HG03025 (cell line): ENCODE data around the gene ACAP3.
A peak's percentile ranks its signal among the peaks of the same experiment; 100 is the strongest.
"Not testable (repeated sequence)": the region's sequence is repeated elsewhere in the genome, so short reads cannot be mapped to it uniquely, and the experiment has no call there.

Source experiments
- ATAC-seq: cut with Tn5 transposase; IDR thresholded peaks from one replicate; pipeline ENCODE4 v1.9.1; 2021; ENCODE audit warnings: mild to moderate bottlenecking, moderate library complexity; ENCODE audit not compliant: unreplicated experiment, low FRiP score

ACAP3 gene

DNA sequence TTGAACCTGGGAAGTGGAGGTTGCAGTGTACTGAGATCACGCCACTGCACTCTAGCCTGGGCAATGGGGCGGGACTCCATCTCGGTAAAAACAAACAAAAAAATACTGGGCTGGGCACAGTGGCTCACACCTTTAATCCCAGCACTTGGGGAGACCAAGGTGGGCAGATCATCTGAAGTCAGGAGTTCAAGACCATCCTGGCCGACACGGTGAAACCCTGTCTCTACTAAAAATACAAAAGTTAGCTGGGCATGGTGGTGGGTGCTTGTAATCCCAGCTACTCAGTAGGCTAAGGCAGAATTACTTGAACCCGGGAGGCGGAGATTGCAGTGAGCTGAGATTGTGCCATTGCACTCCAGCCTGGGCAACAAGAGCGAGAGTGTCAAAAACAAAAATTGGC lies 8.5 kb upstream of the ACAP3 start:
- ATAC-seq: not testable (repeated sequence)

DNA sequence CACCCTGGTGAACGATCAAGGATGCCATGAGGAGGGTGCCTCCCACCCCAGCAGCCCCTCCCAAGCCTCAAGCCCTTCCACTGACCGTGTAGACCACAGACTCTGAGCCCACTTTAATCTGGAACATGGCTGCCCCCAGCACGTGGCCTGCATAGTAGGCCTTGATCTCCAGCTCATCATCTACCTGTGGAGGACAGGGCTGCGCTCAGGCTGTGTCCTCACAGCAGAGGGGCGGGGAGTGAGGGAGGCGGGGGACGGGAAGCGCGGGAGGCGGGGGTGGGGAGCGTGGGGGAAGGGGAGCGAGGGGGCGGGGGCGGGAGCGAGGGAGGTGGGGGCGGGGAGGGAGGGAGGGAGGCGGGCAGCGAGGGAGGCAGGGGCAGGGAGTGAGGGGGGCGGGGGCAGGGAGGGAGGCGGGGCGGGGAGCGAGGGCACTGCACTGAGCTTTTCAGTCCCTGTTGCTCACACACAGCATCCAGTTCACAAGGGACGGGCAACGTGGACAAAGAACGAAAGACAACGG lies 7.8 kb upstream of the ACAP3 start:
- no peak for ATAC-seq

DNA sequence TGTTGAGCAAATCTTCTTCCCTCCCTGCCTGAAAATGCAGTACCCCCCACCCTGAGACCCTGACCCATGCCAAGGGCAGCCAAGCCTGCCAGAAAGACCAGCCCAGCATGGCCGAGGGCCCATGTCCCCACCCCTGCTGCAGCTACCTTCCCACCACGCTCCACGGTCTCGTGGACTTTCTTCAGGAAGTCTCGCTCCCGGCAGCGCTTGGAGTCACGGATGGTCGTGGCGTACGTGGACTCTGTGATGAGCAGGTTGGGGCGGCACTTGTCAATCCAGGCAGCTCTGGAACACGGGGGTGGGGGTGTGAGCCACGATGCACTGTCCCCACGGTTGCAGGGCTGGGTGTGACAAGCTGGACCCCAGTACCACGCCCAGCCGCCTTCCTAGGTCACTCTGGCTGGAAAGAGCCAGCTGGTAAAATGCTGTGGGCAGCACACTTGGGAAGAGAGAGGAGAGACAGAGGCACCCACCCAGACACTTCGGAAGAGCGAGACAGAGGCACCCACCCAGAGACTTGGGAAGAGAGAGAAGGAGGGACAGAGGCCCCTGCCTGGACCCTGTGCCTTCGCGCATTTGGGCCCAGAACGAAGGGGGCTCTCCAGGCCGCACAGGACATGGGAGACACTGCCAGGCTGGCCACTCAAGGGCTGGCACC lies 7.1 kb upstream of the ACAP3 start:
- no peak for ATAC-seq

DNA sequence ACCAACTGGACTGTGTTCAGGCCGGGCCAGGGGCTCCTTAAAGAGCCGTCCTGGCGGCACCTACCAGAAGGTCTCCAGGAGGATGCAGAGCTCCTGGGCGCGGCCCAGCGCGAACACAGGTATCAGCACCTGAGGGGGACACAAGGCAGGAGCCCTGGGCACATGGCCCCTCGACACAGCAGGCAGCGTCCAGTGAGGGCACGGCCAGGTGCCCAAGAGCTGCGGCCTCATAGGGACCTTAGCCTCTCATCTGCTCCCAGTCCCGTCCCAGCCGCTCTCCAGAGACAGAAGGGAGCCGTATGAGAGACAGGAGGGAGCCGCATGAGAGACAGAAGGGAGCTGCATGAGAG lies 6.5 kb upstream of the ACAP3 start:
- no peak for ATAC-seq

DNA sequence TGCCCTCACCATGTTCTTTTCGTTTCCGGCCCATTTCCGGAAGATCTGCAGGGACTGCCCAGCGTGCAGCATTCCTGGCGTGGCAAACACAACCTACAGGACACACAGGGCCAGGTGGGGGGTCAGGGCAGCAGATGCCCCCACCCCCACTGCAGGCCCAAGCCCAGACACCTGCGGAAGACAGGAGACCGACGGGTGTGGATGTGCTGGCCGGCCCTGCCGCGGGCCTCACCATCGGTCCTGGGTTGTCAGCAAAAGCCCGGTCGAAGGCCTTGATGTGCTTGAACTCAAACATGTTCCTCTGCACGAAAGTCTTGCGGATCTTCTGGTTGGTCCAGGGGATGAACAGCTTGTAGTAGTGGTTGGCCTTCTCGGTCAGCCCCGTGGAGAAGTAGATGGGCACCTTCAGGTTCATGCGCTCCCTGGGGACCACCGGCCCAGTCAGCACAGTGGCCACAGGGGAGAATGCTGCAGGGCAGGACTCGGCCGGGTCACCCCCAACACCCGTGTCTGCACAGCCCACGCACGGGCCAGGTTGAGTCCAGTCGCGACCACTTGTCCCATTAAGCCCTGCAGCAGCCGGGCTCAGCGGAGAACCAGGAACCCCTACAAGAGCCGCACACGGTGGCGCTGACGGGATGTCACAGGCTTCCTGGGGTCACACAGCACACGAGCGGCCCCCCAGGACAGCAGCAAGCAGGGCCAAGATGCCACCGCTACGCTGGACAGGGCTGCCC lies 5.9 kb upstream of the ACAP3 start:
- no peak for ATAC-seq

DNA sequence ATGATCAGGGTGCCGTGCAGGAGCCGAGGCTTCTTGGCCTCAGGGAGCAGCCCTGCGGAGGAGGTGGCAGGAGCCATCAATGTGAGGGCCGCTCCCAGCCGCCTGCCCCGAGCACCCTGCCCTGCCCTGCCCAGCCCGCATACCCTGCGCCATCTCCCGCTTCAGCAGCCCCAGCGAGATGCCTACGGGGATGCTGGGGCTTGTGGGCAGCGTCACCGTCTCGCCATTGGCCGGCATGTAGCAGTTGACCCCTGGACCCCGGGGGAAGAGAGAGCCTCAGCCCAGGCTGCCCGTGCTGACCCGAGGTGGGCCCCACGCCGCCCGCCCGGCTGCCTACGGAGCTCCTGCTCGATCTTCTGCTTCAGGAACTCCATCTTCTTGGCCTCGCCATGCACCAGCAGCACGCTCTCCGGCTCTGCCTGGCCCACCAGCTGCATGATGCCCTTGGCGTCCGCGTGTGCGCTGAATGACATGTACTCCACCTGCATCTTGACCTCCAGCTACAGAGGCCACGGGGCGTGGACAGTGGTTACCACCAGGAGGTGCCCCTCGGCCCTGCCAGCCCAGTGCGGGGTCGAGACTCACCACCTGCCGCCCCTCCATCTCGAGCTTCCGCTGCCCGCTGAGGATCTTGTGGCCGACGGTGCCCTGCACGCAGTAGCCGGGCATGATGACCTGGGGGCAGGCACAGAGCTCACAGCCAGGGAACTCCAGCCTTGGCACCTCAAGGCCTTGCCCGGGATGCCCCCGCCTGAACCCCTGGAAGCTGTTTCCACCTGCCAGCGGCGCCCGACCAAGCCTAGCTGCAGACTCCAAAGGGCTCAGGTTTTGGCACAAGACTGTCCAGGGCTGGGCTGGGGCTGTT lies 5.0 kb upstream of the ACAP3 start:
- ATAC-seq: no peak

DNA sequence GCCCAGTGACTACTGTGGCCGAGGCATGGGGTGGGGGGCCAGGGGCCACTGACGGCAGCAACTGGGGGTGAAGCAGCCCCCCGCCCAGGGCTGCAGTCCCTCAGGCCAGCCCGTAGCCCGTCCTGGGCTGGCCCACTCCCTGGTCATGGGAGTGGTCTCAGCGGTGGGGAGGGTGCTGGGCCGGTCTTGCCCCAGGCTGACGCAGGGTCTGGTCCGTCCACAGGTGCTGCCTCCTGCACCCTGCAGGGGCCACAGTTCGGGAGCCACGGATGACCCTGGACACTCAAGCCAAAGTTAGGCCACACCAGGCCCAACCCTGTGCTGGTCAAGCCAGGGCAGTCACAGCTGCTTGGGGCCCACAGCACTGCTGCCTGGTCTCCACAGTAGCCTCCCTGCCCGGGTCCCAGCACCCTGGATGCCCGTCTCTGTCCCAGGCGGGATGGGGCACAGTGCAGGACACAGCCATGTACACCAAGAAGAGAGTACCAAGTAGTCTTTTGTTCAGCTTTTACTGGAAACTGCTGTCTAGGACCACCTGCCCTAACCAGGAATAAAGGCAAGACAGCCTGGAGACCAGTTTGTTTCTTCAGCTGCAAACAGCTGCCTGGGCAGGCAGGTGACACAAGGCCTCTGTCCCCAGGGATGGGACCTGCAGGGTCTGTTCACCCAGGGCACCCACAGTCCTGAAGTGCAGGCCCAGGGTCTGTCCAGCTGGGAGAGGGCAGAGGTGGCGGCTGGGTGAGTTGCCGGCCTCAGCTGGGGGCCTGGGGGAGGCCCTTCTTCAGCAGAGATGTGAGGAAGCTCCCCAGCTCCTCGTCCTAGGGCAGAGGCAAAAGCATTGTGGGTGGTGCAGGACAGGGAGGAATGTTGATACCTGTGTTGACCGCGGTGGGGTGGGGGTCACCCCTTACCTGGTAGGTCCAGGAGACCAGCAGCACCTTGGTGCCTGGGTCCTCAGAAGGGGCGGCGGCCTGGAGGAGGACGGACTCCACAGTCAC lies 3.7 kb upstream of the ACAP3 start:
- ATAC-seq: no peak

DNA sequence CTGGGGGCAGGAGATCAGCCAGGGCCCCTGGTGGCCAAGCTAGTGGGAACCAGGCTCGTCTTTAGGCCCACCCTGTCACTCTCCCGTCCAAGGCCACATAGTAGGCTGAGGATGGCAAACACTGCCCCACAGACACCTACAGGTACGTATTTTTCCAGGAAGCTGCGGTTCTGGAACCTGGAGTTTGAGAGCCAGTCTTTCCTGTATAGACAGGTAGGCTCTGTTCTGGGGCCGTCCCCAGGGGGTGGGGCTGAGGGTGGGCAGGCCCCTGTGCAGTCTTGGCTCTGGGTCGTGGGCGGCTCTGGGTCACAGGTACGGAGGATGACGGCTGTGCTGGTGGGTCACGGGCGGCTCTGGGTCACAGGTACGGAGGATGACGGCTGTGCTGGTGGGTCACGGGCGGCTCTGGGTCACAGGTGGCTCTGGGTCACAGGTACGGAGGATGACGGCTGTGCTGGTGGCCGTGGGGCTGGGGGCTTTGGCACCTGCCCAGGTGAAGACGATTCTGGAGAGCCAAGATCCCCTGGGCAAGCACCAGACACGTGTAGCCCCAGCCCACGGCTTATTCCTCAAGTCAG lies 2.8 kb upstream of the ACAP3 start:
- ATAC-seq: no peak

DNA sequence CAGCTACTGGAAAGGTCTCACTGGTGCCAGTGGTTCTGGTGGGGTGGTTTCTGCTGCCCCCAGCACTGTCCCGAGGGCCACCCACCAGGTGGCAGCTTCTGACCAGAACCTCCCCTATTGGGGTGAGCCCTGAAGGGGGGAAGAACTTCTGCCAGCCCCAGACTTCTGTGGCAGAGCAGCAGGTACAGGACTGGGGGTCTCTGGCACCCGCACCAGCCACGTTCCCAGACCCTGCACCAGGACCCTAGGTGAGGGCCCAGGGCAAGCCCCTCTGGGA lies 2.3 kb upstream of the ACAP3 start:
- ATAC-seq: no peak

DNA sequence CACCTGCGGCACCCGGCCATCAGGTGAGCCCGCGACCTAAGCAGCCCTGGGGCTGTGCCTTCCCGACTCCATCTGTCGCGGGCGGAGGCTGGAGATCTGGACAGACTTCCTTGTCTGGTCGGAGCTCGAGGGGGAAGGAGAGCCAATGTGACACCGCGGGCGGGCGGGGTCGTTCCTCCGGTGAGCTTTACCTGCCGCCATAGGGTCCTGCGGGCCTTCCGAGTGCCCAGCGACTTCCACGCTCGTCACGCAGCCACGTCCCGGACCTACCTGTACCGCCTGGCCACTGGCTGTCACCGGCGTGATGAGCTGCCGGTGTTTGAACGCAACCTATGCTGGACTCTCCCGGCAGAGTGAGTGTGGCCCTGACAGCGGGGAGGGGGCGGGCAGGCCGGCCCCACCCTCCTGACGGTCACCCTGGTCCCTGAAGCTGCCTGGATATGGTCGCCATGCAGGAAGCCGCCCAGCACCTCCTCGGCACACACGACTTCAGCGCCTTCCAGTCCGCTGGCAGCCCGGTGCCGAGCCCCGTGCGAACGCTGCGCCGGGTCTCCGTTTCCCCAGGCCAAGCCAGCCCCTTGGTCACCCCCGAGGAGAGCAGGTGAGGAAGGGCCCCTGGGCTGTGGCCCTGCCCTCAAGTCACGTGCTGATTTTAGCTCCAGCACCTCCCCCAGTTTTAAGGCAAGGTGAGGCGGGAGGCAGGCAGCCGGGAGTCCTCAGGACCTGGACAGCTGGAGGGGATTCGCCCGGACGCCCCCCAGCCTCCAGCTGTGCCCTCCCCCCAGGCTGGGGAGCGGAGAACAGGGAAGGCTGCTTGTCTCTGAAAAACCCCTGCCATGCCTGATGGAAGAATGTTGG lies 1.8 kb upstream of the ACAP3 start:
- no peak for ATAC-seq

DNA sequence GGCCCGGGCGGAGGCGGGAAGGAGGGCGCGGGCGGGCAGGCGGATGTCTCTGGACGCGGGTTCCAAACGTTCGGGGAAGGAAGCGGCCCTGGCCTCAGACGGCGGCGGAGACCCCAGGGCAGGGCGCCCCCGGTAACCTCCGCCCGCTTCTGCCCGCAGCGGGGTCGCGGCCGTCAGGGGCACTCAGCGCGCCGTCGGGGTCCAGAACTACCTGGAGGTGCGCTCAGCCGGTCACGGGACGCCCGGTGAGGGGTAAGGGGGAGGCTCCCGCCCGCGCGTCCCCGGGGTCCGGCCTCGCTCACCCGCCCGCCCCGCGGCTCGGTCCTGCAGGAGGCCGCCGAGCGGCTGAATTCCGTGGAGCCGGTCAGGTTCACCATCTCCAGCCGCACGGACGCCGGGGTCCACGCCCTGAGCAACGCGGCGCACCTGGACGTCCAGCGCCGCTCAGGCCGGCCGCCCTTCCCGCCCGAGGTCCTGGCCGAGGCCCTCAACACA lies 1.1 kb upstream of the ACAP3 start:
- peak; percentile 1 for ATAC-seq

DNA sequence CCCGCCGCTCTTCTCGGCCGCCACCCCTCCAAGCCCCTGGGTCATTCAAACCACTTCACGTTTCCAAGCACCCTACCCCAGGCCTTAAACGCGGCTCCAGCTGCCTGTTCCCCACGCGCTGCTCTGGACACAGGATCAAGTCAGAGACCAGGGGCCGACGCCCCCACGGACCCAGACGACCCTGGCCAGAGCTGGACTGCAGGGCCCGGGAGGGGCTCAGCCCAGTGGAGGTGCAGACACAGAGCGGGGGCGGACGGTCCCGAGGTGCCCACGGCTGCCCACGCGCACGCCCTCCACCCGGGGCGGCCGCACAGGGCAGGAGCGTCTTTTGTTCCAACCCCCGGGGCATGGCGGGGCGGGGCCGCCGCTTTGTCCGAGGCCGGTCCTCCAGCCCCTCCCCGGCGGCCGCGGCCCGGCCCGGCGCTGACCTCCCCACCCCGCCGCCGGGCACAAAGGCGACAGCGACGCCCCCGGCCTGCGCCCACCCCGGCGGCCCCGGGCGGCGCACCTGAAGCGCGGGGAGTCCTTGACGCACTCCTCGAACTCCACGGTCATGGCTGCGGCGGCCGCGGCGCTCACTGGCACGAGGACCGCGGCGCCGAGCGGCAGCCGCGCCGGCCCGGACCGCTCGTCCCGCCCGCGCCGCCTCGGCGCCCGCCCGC lies 338 bp downstream of the ACAP3 start:
- peak; percentile 6 for ATAC-seq

DNA sequence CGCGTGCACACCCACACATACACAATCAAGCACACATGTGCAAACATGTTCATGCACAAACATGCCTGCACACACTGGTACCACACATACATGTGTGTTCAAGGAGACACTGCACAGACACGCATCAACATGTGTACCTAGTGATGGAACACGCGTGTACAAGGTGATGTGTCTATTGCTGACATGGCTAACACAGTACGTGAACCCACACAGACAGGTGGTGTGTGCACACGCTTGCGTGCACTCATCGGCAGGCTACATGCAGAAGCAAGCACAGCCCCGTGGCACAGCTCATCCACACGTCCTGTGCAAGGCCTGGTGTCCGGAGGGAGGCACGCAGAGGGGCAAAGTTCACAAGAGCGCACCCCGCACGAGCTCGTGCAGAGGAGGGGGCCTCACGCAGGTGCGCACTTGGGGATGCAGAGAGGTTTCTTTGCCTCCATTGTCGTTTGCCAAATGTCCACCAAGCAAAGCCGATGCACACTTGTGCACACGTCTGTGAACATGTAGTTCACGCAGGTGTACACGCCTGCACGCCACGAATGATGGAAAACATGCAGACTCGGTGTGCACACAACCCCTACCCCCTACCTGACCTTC lies 969 bp downstream of the ACAP3 start:
- ATAC-seq: no peak

DNA sequence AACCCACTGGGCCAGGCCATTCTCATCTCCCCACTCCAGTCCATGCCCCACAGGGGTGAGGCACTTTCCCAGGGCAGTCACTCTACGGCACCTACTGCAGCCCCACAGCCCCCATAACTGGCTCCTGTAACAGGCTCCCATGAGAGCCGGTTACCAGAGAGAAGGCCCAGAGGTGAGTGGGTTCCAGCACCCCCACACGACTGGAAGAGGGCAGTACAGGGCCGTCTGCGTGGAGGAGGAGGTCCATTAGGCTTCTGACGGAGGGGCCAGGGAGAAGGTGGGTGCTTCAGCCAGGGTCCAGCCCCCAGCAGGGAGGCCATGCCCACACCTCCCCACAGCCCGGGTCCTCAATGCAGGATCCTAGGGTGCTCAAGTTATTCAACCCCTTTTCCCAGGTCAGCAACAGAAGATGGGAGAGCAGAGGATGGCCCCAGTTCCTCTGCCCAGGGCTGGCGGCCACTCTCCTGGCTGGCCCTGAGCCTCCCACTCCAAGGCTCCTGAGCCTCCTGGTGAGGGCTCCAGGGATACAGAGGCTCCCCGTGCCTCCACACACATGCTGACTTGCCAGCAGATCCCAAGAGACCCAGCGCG lies 1.6 kb downstream of the ACAP3 start:
- no peak for ATAC-seq

DNA sequence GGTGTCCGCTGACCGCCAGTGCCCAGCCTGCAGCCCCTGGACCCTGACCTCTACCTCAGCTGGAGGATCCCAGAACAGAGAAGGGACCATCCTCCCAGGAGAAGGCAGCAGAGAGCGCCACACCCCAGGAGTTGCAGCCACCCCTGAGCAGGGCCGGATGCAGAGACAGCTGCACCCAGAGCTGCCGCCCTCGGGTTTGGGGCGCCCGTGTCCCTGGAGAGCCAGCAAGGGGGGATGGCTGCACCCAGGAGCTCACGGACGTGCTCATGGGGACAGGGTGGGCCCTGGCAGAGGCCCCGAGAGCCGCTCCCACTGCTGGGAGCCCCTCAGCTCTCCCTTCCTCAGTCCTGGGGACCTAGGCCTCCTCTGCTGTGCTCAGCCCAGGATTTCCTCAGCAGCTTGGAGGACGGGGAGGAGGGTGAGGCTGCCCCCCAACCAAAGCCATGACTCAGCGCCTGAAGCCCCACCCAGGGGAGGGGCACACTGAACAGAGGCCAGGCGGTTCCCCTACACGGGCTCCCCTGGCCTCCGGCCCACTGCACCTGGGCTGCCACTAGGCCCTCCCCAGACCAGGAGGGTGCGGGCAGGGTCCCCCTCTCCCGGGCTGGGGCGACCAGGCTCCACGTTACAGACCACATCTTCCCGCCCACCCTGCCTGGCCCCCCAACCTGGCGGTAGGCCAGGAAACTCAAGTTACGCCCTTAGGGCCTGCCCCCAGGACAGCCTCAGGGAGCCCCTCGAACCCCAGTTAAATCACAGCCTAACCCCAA lies 2.2 kb downstream of the ACAP3 start:
- no peak for ATAC-seq

DNA sequence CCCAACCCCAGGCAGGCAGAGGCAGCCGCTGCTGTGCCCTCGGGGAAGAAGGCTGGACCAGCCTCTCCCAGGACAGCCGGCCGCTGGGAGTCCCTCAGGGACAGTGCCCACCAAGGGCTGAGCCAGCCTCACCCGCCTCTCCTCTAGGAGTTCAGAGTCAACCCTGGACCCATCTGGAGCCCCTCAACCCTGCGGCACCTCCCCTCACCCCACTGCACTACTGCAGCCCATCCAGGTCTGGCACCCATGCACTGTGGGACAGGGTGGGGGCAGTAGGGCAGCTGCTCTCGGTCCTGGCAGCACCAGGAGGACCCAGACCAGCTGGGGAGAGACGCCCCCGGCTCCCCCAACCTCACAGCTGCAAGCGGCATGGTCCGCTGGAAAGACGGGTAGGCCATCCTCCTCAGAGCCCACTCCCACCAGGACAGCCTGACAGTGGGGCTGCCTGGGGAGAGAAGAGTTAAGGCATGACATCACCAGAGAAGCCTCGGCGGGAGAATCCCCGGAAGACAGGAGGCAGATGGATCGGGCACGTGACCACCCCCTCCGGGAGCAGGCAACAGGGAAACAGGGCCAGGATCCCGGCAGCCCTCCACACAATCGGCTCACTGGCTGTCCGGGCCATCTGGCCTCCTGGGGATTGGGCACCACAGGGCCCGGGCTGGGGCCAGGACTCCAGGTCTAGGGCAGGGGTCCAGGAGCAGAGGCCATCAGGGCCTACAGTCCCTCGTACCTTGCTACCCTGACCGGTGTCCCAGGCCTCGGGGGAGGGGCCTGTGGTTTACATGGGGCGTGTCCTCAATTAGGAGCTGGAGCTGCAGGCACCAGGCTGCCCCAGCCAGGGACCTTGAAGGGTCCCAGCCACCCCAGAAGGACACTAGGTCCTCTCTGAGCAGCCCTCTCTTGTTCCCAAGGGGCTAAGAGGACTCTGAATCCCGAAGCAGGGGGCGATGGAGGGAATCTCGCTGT lies 3.1 kb downstream of the ACAP3 start:
- no peak for ATAC-seq
